GM19324 (cell line): ENCODE data around the gene DAPK1.

Experiments used
- ATAC-seq: cut with Tn5 transposase; IDR thresholded peaks from one replicate; pipeline ENCODE4 v1.9.1; 2021; ENCODE audit warnings: mild to moderate bottlenecking, moderate library complexity; ENCODE audit not compliant: unreplicated experiment, low FRiP score

The DAPK1 gene

DNA sequence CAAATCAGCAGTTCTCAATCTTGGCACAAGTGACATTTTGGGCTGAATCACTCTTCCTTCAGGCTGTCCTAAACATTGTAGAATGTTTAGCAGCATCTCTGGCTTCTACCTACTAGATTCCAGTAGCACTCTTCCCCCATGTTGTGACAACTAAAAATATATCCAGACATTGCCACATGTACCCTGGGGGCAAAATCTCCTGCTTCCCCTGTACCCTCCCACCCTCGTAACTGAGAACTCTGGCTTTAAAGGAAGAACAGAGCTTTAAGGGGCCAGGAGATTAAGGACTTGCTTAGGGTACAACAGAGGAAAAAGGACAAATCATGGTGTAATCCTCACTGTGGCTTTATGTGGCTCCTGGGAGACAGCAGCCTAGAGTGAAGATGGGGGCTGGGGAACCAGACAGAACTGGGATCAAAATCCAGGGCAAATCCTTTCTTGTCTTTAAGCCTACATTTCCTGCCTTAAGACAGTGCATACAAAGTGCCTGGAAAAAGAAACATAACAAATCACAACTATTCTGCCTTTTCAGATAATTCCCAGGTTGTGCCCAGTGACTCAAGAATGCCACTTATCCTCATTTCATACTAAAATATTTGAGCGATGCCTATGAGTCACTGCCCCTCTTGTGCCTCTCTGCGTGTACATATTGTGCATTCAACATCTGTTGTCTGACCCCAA, 109.3 kb downstream of the DAPK1 start:
- ATAC-seq: no peak

GRCh38 chr9:87607859-87608258, 110.2 kb downstream of the DAPK1 start:
- ATAC-seq: no peak

GRCh38 chr9:87609002-87609401, 111.3 kb downstream of the DAPK1 start:
- ATAC-seq: no peak

DNA sequence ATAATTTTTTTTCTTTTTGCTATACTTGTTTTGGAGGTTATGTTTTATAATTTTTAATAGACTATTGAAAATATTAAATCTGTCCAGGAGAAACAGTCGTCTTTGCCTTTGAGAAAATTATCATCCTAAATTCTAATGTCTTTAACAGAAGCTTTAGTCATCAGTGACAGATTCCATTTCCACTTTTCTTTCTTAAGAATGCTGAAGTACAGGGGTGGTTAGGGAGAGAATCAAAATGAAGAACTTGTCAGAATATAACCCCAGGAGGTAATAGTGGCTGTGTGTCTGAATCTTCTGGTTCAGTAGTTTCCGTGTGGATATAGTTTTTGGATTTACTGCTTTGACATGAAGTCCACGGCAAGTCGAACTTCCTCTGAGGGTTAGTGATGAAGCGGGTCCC, 111.8 kb downstream of the DAPK1 start:
- no peak for ATAC-seq

DNA sequence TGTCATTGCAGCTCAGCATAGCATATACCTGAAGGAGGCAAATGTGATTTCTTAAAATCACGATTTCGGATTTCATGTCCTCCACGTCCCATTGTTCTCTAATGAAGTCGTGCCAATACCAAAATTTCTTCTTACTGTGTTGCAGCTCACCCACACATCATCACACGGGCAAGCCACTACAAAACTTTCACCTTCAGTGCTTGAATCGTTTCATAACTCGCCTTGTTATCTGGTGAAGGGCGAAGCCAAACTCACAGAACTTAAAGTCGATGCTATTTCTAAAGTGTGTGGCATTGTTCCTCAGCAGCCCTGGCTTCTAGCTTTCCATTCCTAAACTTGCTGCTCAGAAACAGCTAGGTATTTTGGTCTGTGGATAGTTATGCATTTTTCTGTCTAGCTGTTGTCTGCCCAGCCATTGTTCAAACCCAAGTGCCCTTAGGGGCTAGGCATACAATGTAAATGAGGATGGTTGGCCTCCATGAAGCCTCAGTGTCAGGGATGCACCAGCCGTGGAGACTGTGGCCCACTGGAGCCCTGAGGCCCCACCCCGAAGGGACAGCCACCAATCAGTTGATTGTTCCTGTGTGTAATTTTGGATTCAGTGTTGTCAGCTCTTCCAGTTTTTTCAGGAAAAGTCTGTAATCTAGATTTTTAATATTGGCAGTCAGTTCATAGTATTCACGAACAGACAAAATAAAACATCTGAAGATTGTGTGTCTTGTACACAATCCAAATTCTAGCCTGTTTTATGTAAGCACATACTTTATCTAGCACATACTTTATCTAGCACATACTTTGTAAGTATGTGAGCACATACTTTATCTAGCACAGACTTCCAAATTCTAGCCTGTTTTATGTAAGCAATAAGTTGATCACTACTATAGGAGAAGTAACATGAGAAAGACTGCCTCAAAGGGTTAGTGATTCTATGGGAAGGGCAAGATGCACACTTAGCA, 112.8 kb downstream of the DAPK1 start:
- ATAC-seq: no peak

DNA sequence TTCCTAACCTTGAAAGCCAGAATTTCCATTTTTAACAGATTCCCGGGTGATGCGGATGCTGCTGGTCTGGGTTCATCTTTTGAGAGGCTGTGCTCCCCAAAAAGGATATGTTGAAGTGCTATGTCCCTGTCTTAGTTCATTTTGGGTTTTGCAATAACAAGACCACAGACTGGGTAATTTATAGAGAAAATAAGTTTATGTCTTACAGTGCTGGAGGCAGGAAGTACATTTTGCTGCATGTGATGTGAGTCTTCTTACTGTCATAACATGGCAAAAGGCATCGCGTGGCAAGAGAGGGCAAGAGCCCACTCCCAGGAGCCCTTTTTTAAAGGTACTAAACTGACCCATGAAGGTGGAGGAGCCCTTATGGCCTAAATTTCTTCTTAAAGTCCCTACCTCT, 114.1 kb downstream of the DAPK1 start:
- ATAC-seq: no peak

DNA sequence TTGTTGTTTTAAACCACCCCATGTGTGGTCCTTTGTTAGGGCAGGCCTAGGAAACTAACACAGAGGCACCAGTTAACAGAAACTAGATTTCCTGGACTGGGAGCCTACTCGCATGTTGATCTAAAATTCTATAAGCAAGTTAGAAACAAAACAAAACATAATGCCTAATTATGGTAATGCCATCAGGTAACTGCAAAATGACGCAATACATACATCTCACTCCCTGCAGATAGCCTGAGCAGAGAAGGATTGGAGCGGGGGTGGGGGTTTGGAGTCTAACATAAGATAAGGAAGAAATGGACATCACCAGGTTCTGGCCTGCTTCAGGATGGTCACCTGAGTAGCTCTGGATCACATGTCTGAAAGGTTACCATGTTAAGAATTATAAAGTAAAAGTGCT, 114.9 kb downstream of the DAPK1 start:
- no peak for ATAC-seq

GRCh38 chr9:87613265-87614111, 115.8 kb downstream of the DAPK1 start:
- ATAC-seq: peak; percentile 35

DNA sequence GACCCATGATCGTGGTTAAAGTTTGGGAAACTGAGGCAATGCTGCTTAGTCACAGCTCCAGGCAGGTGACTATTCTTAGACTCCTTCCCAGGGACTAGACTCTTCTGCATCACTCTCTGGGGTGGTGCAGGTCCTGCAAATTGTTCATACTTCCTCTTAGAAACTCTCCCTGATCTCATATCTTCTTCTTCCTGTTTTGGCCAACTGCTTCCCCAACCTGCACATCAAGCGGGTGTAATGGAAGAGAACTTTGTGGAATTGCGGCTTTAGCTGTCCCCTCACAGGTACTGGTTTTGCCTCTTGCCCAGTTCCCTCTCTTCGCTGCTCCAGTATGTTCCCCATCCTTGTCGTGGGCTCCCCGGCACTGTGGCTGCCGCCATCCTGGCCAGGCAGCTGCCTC, 116.7 kb downstream of the DAPK1 start:
- ATAC-seq: no peak

GRCh38 chr9:87615136-87615535, 117.5 kb downstream of the DAPK1 start:
- ATAC-seq: no peak

DNA sequence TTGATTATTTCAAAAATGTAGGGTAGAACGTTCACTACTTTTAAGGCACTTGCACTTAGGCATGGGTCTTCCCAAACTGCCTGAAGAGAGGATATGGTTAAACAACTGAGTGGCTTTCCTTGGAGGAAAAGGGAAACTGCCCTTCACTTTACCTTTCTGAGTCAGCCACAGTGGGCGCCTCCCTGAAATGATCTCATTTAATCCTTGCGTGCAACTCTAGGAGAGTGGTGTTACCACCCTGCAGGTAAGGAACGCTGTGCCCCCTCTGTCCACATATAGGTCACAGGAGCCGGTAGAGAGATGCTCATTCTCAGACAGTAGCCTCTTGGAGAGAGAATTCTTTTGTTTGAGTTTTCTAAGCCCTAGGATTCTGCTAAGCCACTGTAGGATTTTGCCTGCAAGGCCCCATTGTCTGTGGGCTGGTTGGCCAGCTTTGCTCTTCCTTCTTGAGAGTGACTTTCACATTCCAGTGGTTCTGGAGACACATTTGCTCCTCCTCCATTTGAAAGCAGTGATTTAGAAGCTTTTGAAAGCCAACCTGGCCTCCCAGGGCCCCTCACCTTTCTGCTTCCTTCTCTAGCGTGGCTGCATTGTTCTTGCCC, 118.0 kb downstream of the DAPK1 start:
- no peak for ATAC-seq

GRCh38 chr9:87618226-87618625, 120.6 kb downstream of the DAPK1 start:
- ATAC-seq: no peak

DNA sequence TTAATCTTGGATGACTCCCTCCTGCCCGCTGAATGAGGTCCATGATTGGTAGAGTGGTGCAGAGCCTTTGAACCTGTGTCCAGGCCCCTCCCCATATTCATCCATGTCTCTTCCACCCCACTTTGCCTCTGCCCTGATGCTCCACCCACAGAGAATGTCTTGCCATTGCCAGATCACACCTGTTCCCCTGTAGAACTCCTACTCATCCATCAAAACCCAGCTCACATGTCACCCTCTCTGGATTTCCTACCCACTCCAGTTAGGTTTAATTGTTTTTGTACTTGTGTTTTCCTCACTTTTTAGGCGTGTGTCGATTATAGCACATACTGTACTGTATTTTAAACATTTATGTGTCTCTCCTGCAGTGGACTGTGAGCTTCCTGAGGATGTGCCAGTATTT, 121.3 kb downstream of the DAPK1 start:
- no peak for ATAC-seq

DNA sequence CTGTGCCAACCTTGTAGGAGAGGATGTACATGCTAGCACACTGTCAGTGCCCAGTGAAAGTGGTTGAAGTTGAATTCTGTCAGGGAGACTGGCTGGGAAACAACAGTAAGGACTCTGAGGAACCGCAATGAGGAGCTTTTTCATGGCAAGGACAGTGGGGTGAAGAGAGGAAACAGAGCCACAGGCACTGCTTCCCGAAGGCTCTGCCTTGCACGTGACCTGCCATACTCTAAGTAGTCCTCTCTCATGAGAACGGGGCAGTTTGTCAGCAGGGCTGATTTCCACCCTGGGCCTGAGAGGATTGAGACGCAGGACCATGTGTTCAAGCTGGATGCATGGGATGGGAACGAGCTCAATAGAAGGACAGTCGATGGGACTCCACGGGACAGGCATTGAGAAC, 121.7 kb downstream of the DAPK1 start:
- ATAC-seq: no peak

GRCh38 chr9:87620731-87621322, 123.2 kb downstream of the DAPK1 start:
- ATAC-seq: no peak

GRCh38 chr9:87622098-87622497, 124.4 kb downstream of the DAPK1 start:
- no peak for ATAC-seq

GRCh38 chr9:87622923-87623322, 125.3 kb downstream of the DAPK1 start:
- no peak for ATAC-seq

DNA sequence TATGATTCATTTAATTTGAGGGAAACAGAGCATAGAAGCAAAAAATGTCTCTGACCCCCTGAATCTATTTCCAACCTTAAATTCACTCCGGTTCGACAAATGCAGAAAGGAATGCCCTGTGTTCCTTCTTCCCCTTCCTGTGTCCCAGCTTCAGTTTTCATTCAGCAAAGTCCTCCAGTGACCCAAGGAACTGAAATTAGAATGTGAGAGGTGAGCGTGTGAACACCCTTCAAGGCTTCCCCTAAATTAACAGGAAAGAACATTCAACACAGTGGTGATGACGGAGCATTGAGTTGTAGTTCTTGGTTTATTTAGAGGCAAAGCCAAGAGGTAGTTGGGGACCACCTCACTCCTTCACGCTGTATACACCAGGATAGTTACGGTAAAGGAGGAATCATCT, 130.7 kb downstream of the DAPK1 start:
- ATAC-seq: no peak

DNA sequence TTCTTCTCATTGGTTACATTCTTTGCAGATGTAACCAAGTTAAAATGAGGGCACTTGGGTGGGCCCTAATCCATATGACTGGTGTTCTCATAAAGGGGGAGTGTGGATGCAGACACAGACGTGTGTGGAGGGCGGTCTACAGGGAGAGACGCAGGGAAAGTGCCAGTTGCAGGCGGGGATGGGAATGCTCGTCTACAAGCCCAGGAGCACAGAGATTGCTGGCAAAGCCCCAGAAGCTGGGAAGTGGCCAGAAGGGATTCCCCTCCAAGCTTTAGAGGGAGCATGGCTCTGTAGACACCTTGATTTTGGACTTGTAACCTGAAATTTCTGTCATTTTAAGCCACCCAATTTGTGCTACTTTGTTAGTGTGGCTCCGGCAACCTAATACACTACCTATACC, 131.4 kb downstream of the DAPK1 start:
- no peak for ATAC-seq

DNA sequence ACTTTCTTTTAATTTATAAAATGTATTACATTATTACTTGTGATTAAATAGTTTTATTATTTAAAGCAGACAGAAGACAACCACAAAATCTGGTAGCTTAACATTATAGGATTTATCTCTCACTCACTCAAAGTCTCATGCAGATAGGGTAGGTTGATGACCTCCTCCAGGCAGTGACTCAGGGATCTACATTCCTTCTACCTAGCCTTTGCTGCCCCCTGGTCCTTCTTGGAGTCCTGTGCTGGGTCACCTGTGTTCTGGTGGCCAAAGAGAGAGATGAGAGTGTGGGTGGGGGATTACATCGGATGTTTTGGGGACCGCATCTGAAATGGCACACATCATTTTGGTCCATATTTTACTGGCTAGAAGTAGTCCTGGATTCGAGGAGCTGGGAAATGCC, 132.6 kb downstream of the DAPK1 start:
- ATAC-seq: no peak
